Psoas muscle (tissue), 8 donors: Measurements from ENCODE around the gene RALY. TPM values are rescaled to one million over a fixed set of nuclear protein-coding genes. Genes with fewer than 3 reads are reported as not detected.
A peak's percentile ranks its signal among the peaks of the same experiment; 100 is the strongest.

ENCODE experiments used
- ATAC-seq, 4 donors: fragments of 200-7000 bp; cut with Tn5 transposase; one replicate each; pipeline ENCODE4 v1.9.1; 2020; ENCODE audit warnings: moderate library complexity in 3 of 4, mild to moderate bottlenecking in 2 of 4
- DNase-seq, 2 donors: peaks; one replicate each; pipeline ENCODE4 v3.0.0-alpha.2; 2020
- H3K27ac ChIP-seq: fragments of 200-600 bp; one replicate; pipeline ENCODE4 v1.8.0; 2022
- H3K27me3 ChIP-seq, 3 donors: fragments of 200-600 bp in 1 of 3; one replicate each; pipeline versions ENCODE4 v1.6.1 to v1.8.0; 2013 to 2022; ENCODE audit warnings: low read length in 2 of 3, mild to moderate bottlenecking in 2 of 3, moderate library complexity in 1 of 3; ENCODE audit not compliant: insufficient read depth in 3 of 3
- H3K36me3 ChIP-seq, 2 donors: fragments of 200-600 bp in 1 of 2; one replicate each; pipeline versions ENCODE4 v1.6.1 to v1.8.0; 2013 to 2022; ENCODE audit warnings: low read depth in 1 of 2, mild to moderate bottlenecking in 1 of 2, moderate library complexity in 1 of 2; ENCODE audit not compliant: insufficient read depth in 1 of 2
- H3K4me1 ChIP-seq: fragments of 200-600 bp; one replicate; pipeline ENCODE4 v1.8.0; 2022
- H3K4me3 ChIP-seq: fragments of 200-600 bp; one replicate; pipeline ENCODE4 v1.8.0; 2022; ENCODE audit warnings: mild to moderate bottlenecking
- H3K9me3 ChIP-seq: fragments of 200-600 bp; one replicate; pipeline ENCODE4 v1.8.0; 2022
- WGBS, 3 donors: extraction: QIAGEN DNeasy Blood & Tissue Kit; methylation state at CpG; one replicate each; pipeline versions ENCODE4 v1.1.6 to v1.1.7; 2013; 5-methylcytosine and 5-hydroxymethylcytosine counted together
- intact Hi-C, 2 donors: fragments of 100-400 bp; cut with DNase I; formaldehyde crosslinking; loops; one replicate each; pipeline versions ENCODE4 v1.11.0 to v1.14.2; 2022
- polyA plus RNA-seq, 3 donors: library from polyadenylated mRNA; stranded (reverse); fragments of 200-250 nt; gene quantifications; one replicate each; pipeline ENCODE4 v1.2.3, GENCODE V29; 2013
- total RNA-seq, 4 donors: library from RNA; stranded (reverse); fragmentation: NEBNext Ultra II Directional in 2 of 4; extraction: Animal tissue kit (Norgen Biotek cat#: 25700) in 2 of 4; gene quantifications; one replicate each; pipeline versions ENCODE4 v1.2.1 to v1.2.4, GENCODE V29; 2021 to 2023
- TF ChIP-seq, protein P1 (sequence below): fragments of 200-600 bp; IDR thresholded peaks from one replicate; pipeline ENCODE4 v1.8.0; 2022; ENCODE audit warnings: antibody characterized with exemption
- donor health status: healthy with polysubstance abuse.
- donor health status: DM: no; HTN: no; CAD: no; lungs with moderate emphysema.
- donor health status: Bipolar disorder and iron deficiency.
- donor health status: healthy.
- donor health status: DM: yes; HTN: yes; CAD: no.
- donor health status: DM: no; HTN: no; CAD: no.
- donor health status: DM: no; HTN: no; CAD: no.
- donor health status: DM: yes; HTN: yes; CAD: no.

RALY gene
- total and polyA plus RNA-seq, 7 donors = 92.3 to 325 (median 120) TPM

DNA sequence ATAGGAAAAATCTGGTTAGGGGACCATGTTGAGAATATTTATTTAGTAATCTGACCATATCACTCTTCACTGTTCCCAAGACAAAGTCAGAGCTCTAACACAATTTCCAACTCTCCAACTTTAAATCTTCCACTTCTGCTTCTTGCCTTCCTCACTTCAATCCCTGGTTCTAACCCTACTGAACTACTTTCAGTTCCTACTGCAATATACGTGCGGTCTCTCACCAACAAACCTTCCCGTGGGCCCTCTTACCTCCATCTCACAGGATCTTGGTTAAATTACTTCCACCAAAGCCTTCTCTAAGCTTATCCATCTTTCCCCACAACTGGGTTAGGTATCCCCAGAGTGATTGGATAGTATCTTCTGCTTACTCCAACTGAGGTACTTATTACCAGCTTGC lies 110.3 kb downstream of the RALY start:
- Histone ChIP-seq H3K27ac (no peak overlapping the region), H3K36me3 (peaks cover 28 to 76% of the 10 kb centered on the region in 2 donors), H3K4me3 (no peak overlapping the region), H3K4me1 (peaks cover 17% of the 10 kb centered on the region), H3K27me3 (no peaks in the 10 kb centered on the region), H3K9me3 (no peaks in the 10 kb centered on the region)
- DNase-seq (no peak), ATAC-seq (no peak)
- TF ChIP-seq, protein P1, sequence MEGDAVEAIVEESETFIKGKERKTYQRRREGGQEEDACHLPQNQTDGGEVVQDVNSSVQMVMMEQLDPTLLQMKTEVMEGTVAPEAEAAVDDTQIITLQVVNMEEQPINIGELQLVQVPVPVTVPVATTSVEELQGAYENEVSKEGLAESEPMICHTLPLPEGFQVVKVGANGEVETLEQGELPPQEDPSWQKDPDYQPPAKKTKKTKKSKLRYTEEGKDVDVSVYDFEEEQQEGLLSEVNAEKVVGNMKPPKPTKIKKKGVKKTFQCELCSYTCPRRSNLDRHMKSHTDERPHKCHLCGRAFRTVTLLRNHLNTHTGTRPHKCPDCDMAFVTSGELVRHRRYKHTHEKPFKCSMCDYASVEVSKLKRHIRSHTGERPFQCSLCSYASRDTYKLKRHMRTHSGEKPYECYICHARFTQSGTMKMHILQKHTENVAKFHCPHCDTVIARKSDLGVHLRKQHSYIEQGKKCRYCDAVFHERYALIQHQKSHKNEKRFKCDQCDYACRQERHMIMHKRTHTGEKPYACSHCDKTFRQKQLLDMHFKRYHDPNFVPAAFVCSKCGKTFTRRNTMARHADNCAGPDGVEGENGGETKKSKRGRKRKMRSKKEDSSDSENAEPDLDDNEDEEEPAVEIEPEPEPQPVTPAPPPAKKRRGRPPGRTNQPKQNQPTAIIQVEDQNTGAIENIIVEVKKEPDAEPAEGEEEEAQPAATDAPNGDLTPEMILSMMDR = no peak
- intact Hi-C loops = no loop called here
- WGBS, 3 donors = 90 to 94% (median 94%) methylated on average over 3 of the region's 3 CpGs

DNA sequence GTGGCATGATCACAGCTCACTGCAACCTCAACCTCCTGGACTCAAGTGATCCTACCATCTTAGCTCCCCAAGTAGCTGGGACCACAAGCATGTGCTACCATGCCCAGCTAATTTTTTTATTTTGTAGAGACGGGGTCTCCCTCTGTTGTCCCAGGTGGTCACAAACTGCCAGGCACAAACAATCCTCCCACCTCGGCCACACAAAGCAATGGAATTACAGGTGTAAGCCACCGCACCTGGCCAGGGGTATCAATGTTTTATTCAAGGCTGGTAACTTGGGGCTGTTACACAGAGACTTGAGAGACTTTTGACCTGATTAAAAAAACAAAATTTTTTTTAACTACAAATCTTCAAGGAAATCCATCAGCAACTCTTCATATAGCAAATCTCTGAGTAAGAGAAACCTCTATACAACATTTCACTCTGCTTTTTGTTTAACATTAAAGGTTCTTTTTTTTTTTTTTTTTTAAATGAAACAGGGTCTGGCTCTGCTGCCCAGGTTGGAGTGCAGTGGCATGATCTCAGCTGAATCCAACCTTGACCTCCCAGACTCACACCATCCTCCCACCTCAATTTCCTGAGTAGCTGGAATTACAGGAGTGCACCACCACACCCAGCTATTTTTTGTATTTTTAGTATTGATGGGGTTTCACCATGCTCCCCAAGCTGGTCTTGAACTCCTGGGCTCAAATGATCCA lies 112.4 kb downstream of the RALY start:
- H3K9me3 ChIP-seq = no peaks in the 10 kb centered on the region
- no peak overlapping the region for H3K4me3 ChIP-seq
- 89 to 92% (median 90%) methylated on average over 3 of the region's 3 CpGs for WGBS, 3 donors
- no peak overlapping the region for H3K27ac ChIP-seq
- TF ChIP-seq, protein P1 = no peak
- ATAC-seq (no peak), DNase-seq (no peak)
- intact Hi-C loops = no loop called here
- no peaks in the 10 kb centered on the region for H3K27me3 ChIP-seq
- peaks cover 17 to 64% of the 10 kb centered on the region in 2 donors for H3K36me3 ChIP-seq
- H3K4me1 ChIP-seq = peaks cover 33% of the 10 kb centered on the region

DNA sequence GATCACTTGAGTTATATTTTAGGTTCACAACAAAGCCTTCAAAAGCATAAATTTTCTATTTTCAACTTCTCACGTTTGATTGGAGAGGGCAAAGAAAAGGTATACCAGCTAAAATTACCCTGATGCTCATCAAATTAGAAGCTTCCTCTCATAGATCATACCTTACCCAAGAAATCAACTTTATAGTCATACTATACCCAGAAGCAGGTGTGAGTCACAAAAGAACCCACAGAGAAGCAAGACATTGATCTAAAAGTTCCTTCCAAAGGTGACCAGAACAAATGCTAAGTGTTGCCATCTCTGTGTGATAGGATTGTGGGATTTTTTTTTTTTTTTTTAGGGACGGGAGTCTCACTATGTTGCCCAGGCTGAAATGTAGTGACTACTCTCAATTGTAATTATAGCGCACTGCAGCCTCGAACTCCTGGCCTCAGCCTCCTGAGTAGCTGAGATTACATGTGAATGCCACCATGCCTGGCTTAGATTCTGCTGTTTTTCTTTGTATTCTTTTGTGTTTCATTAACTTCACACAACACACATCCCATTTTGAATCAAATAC lies 115.0 kb downstream of the RALY start:
- intact Hi-C loops = loop anchor here in 1 of 2 donors (2.0 kb wide), 1 partner anchor 24 kb away; no protein-coding TSS in a partner anchor
- H3K4me1 ChIP-seq = peaks cover 33% of the 10 kb centered on the region
- 68 to 79% (median 74%) methylated on average over 4 of the region's 4 CpGs for WGBS, 3 donors

DNA sequence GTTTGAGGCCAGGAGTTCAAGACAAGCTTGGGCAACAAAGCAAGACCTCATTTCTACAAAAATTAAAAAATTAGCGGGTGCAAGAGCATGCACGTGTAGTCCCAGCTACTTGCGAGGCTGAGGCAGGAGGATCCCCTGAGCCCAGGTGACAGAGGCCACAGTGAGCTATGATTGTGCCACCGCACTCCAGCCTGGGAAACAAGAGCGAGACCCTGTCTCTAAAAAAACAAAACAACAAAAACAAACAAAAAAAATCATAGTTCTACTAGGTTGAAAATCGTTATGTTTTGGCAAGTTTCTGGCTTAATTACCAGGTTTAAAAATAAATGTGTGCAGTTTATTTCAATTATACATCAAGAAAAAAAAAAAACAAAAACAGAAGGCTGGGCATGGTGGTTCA lies 115.7 kb downstream of the RALY start:
- peak overlapping the region; percentile 99 for H3K4me3 ChIP-seq

More for the DNA sequence above, 115.0 kb downstream of the RALY start:
- TF ChIP-seq, protein P1 = no peak
- no peaks in the 10 kb centered on the region for H3K9me3 ChIP-seq
- no peak overlapping the region for H3K4me3 ChIP-seq
- H3K27me3 ChIP-seq = no peaks in the 10 kb centered on the region
- DNase-seq (no peak), ATAC-seq (no peak)
- H3K27ac ChIP-seq = peak overlapping the region; percentile 33
- H3K36me3 ChIP-seq = peaks cover 7 to 38% of the 10 kb centered on the region in 2 donors

More for the DNA sequence above, 115.7 kb downstream of the RALY start:
- Histone ChIP-seq H3K4me1 (peaks cover 33% of the 10 kb centered on the region), H3K27me3 (no peaks in the 10 kb centered on the region), H3K27ac (peak overlapping the region; percentile 99), H3K9me3 (no peaks in the 10 kb centered on the region), H3K36me3 (peaks cover 2 to 31% of the 10 kb centered on the region in 2 donors)
- ATAC-seq = no peak
- intact Hi-C loops = loop anchor here in 1 of 2 donors (2.0 kb wide), 1 partner anchor 25 kb away; no protein-coding TSS in a partner anchor
- TF ChIP-seq, protein P1 = no peak
- 88 to 90% (median 89%) methylated on average over 6 of the region's 6 CpGs for WGBS, 3 donors
- DNase-seq = no peak
